ENCODE results near the gene OLFM1. TPM values are rescaled to one million over a fixed set of nuclear protein-coding genes. Genes with fewer than 3 reads are reported as not detected.
"Not testable (repeated sequence)": the region's sequence is repeated elsewhere in the genome, so short reads cannot be mapped to it uniquely, and the experiment has no call there.

OLFM1 gene
- total RNA-seq, 4 donors from 2014 or later = 3.4 to 8.5 (median 6.7) TPM

DNA sequence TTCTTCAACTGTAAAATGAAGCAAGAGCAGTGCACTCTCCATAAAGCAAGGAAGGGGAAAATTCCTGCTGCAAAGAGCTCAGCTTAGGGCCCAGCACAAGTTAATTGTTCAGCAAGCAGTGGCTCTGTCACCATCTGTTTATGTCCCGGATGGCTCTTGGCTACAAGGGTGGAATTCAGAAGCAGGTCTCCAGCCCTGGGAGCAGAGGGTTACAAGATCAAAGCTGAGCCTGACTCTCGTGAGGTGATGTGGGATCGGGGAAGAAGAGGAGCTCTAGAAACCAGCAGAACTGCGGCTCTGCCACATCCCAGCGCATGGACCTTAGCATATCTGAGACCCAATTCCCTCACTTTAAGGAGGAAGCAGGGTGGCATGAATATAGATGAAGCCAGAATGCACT, 25.2 kb upstream of the OLFM1 start:
- intact Hi-C loops (cut with DNase I; ENCODE audit: low total_unique reads) (no loop called here), in situ Hi-C loops (cut with MboI; ENCODE audit: low sequenced_read_pairs in 4 of 4) (no loop called here)
- Histone ChIP-seq H3K36me3 (no peaks in the 10 kb centered on the region), H3K27me3 (peaks cover under 1 to 31% (median 15%) of the 10 kb centered on the region in 3 donors), H3K9me3 (no peaks in the 10 kb centered on the region), H3K27ac (no peak overlapping the region), H3K4me3 (no peak overlapping the region), H3K4me1 (no peaks in the 10 kb centered on the region)
- TF ChIP-seq POLR2A (IDR thresholded peaks at IDR 0.05) = no peak
- TF ChIP-seq, protein P1, sequence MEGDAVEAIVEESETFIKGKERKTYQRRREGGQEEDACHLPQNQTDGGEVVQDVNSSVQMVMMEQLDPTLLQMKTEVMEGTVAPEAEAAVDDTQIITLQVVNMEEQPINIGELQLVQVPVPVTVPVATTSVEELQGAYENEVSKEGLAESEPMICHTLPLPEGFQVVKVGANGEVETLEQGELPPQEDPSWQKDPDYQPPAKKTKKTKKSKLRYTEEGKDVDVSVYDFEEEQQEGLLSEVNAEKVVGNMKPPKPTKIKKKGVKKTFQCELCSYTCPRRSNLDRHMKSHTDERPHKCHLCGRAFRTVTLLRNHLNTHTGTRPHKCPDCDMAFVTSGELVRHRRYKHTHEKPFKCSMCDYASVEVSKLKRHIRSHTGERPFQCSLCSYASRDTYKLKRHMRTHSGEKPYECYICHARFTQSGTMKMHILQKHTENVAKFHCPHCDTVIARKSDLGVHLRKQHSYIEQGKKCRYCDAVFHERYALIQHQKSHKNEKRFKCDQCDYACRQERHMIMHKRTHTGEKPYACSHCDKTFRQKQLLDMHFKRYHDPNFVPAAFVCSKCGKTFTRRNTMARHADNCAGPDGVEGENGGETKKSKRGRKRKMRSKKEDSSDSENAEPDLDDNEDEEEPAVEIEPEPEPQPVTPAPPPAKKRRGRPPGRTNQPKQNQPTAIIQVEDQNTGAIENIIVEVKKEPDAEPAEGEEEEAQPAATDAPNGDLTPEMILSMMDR (IDR thresholded peaks at IDR 0.05 in 4 of 5, conservative IDR thresholded peaks at IDR 0.05 in 1 of 5) = no peak
- ATAC-seq = no peak
- DNase-seq = no peak

DNA sequence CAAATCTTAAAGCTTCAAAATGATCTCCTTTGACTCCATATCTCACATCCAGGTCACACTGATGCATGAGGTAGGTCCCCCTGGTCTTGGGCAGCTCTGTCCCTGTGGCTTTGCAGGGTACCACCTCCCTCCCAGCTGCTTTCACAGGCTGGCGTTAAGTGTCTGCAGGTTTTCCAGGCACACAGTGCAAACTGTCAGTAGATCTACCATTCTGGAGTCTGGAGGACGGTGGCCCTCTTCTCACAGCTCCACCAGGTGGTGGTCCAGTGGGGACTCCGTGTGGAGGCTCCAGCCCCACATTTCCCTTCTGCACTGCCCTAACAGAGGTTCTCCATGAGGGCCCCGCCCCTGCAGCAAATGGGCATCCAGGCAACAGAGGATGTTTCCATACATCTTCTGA, 24.0 kb upstream of the OLFM1 start:
- intact Hi-C loops (cut with DNase I; ENCODE audit: low total_unique reads); H3K4me3 ChIP-seq; DNase-seq; H3K4me1 ChIP-seq; H3K36me3 ChIP-seq; H3K9me3 ChIP-seq; ATAC-seq; H3K27ac ChIP-seq; in situ Hi-C loops (cut with MboI; ENCODE audit: low sequenced_read_pairs in 4 of 4): not testable (repeated sequence)
- H3K27me3 ChIP-seq = peaks cover 12 to 41% (median 22%) of the 10 kb centered on the region in 3 donors

DNA sequence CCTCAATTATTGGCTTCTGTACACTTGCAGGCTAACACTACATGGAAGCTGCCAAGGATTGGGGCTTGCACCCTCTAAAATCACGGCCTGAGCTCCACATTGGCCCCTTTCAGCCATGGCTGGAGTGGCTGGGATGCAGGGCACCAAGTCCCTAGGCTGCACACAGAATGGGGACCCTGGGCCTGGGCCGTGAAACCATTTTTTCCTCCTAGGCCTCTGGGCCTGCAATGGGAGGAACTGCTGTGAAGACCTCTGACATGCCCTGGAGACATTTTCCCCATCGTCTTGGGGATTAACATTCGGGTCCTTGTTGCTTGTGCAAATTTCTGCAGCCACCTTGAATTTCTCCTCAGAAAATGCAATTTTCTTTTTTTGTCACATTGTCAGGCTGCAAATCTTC, 23.6 kb upstream of the OLFM1 start:
- H3K36me3 ChIP-seq; H3K9me3 ChIP-seq; DNase-seq; H3K4me3 ChIP-seq; H3K4me1 ChIP-seq; ATAC-seq; in situ Hi-C loops (cut with MboI; ENCODE audit: low sequenced_read_pairs in 4 of 4); H3K27ac ChIP-seq; intact Hi-C loops (cut with DNase I; ENCODE audit: low total_unique reads): not testable (repeated sequence)
- peaks cover 15 to 39% (median 25%) of the 10 kb centered on the region in 3 donors for H3K27me3 ChIP-seq

DNA sequence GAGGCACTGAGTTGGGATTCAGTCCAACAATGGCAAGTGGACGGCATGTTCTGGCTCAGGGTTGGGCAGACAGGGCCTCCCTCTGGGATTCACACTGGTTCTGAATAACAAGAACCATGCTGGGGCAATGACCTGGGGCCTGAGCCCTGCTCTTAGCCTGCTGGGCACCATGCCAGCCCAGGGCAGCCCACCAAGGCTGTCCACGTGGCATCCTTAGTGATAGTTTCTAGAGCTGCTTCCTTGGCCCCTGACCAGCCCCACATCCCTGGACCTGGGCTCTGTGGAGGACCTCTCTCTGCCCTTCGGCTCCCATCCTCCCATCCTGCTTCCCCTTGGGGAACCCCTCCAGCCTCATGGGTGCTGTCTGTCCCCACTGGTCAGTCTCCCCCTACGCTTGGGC, 22.3 kb upstream of the OLFM1 start:
- ATAC-seq (no peak), DNase-seq (no peak)
- TF ChIP-seq, protein P1 (IDR thresholded peaks at IDR 0.05 in 4 of 5, conservative IDR thresholded peaks at IDR 0.05 in 1 of 5) = no peak
- TF ChIP-seq POLR2A (IDR thresholded peaks at IDR 0.05) = no peak
- Histone ChIP-seq H3K27me3 (peaks cover 23 to 38% (median 25%) of the 10 kb centered on the region in 3 donors), H3K4me3 (no peak overlapping the region), H3K36me3 (no peaks in the 10 kb centered on the region), H3K4me1 (no peaks in the 10 kb centered on the region), H3K9me3 (no peaks in the 10 kb centered on the region), H3K27ac (no peak overlapping the region)
- intact Hi-C loops (cut with DNase I; ENCODE audit: low total_unique reads) = no loop called here
- in situ Hi-C loops (cut with MboI; ENCODE audit: low sequenced_read_pairs in 4 of 4) = no loop called here

DNA sequence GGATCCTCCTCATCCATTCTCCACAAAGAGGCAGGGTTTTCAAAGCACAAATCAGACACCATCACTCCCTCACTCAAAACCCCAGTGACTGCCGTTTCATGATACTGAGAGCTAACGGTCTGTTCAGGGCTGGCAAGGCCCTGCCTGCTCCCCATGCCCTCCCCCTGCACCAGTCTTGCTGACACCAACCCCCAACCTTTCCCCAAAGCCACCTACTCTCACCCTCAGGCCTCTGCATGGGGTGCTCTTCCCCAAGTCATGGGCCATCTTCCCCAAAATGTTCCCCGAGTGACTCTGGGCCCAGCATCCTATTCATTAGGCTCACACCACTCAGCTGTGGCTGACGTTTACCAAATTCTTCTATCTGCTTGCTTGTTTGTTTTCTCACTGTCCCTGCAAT, 21.7 kb upstream of the OLFM1 start:
- DNase-seq = no peak
- Histone ChIP-seq H3K4me3 (no peak overlapping the region), H3K27ac (no peak overlapping the region), H3K9me3 (no peaks in the 10 kb centered on the region), H3K27me3 (peaks cover 25 to 38% (median 27%) of the 10 kb centered on the region in 3 donors), H3K36me3 (no peaks in the 10 kb centered on the region), H3K4me1 (no peaks in the 10 kb centered on the region)
- intact Hi-C loops (cut with DNase I; ENCODE audit: low total_unique reads) = no loop called here
- in situ Hi-C loops (cut with MboI; ENCODE audit: low sequenced_read_pairs in 4 of 4) = no loop called here
- no peak for ATAC-seq
- TF ChIP-seq POLR2A (IDR thresholded peaks at IDR 0.05) = no peak
- TF ChIP-seq, protein P1 (IDR thresholded peaks at IDR 0.05 in 4 of 5, conservative IDR thresholded peaks at IDR 0.05 in 1 of 5) = no peak

DNA sequence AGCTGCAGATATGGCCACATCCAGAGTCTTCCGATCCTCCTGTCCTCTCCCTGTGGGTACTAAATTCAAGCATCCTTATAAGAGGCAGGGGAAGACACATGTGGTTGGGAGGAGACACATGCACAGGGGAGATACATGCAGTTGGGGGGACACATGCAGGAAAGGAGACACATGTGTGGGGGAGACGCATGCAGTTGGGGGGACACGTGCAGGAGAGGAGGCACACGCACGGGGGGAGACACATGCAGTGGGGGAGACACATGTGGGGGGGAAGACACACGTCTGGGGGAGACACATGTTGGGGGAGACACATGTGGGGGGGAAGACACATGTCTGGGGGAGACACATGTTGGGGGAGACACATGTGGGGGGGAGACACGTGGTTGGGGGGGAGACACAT, 21.2 kb upstream of the OLFM1 start:
- TF ChIP-seq, protein P1 (IDR thresholded peaks at IDR 0.05 in 4 of 5, conservative IDR thresholded peaks at IDR 0.05 in 1 of 5) = no peak
- TF ChIP-seq POLR2A (IDR thresholded peaks at IDR 0.05) = no peak
- in situ Hi-C loops (cut with MboI; ENCODE audit: low sequenced_read_pairs in 4 of 4) = no loop called here
- Histone ChIP-seq H3K27me3 (peaks cover 27 to 37% (median 27%) of the 10 kb centered on the region in 3 donors), H3K4me3 (no peak overlapping the region), H3K4me1 (no peaks in the 10 kb centered on the region), H3K36me3 (no peaks in the 10 kb centered on the region), H3K9me3 (no peaks in the 10 kb centered on the region), H3K27ac (no peak overlapping the region)
- intact Hi-C loops (cut with DNase I; ENCODE audit: low total_unique reads) = no loop called here
- no peak for ATAC-seq
- DNase-seq = no peak

Measured in gastrocnemius medialis (tissue), 4 donors.